Brain pericyte (primary cell): Measurements from ENCODE around the gene MARCHF10.

Source experiments
- DNase-seq: peaks from one replicate; pipeline ENCODE4 v3.0.0-alpha.2; 2012; ENCODE audit warnings: low read depth, low spot score

Gene MARCHF10

GRCh38 chr17:62822080-62822904, 14.2 kb upstream of the MARCHF10 start:
- DNase-seq: no peak

DNA sequence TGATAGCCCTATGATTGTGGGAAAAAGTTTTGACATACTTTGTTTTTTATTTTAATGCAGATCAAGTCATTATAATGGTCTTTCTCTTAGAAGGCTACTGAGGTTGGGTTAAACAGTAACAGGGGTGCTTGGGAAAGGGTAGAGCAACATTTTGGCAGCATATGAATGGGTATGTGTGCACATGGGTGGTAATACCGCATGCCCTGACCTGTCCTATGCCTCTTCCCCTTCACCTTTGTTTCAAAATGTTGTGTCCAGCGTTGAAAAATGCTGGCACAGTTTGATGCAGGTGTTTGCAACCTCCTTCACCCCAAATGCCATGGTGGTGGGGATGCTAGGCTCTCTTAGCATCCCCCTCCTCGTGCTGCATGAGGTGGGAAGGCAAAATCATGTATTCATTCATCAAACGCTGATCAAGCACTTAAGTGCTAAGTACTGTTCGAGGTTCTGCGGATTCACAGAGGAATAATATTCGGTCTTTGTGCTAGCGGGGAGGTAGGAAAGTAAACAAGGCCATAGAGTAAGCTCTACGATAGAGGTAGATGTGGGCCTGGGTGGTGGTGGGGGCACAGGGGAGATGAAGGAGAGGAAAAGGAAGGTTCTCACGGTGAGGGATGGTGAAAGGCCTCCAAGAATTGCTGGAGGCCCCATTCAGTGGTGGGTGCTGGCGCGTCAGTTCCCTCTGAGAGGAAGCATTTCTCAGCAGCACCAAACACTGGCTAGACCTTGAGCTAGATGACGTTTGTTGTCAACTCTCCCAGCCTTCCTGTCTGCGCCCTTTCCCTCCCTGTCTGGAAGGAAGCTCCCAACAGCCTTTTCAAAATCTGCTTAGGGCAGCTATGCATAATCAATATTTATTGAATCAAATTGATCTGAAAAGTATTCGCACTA, 13.3 kb upstream of the MARCHF10 start:
- DNase-seq: no peak

DNA sequence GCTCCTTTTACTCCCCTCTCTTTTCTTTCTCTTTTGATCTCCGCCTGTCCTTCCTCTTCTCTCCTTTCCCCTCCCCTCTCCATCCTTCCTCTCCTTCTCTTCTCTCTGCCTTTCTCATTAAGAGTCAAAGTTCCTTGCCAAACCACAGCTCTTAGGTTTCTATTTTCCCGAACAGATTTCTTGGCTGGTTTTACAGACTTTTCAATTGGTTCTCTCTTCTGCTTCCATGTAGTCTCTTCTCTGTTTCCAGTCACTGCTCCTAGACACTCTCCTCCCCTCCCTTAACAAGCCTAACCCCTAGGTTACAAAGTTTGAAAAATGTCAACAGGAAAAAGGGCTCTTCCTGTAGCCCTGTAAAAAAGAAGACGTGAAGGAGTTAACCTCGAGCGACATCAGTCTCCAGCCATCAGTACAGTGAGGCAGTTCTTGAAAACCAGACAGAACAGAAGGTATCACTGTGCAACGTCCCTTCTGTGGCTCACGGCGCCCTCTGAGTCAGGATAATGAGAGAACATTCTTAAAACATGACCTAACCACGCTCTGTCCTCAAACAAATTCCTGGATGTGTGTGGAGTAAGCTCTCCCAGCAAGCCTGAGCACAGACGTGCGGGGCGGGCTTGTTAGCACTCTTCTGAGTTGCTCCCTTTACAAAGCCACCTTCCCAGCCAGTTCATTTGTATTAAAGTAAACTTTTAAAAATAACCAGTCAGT, 11.6 kb upstream of the MARCHF10 start:
- peak; percentile 61 for DNase-seq

DNA sequence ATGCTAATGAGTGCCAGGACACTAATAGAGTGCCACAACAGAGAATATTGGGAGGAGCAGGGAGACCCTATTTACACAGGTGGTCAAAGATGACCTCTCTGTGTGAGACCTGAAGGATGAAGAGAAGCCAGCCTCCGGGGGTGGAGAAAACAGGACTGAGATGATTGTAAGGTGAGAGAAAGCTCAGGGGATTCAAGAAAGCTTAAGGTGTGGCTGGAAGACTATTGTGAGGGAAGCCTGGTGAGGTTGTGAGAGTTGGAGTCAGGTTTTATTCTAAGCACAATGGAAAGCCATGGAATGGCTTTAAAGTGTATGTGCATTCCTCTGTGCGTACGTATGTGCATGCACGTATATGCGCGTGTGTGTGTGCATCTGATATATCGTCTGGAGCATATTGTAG, 10.4 kb upstream of the MARCHF10 start:
- no peak for DNase-seq

DNA sequence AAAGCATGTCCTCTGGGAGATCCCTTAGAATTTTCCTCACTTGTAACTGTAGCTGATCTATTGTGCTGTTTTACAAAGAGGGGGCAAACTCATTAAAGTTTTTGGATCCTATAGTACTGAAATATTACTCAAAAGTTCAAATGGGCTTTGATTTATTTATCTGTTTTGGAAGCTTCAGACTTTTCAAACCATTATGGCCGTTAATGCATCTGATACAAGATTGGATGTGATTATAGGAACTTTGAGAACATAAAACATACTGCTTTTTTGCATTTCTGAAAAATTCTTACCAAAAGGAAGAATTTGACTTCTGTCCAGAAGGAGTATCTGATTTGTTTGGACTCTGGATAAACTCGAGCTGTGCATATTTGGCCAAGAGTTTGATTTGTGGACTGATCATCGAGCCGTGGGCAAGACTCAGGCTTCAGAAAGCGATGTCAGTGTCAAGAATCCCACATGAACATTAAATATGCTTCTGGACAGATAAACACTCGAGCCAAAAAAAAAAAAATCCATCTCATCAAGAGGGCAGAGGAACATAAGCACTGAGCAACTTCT, 8.2 kb upstream of the MARCHF10 start:
- no peak for DNase-seq

DNA sequence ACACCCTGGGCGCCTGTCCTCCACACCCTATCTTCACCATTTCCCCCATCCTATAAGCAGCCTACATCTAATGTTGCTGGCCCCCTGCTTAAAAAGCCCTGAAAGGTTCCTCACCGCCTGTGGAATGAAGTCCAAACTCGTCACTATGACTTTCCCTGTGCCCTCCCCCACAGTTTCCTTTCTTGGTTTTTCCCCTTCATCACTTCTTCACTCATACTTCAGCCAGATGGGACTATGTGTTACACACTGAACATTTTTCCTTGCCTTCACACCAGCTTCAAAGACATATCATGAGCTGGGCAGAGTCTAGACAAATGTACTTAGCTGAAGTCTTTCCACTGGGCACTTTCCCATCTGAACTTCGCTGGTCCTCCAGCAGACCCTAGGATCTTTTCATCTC, 1.5 kb upstream of the MARCHF10 start:
- DNase-seq: no peak

DNA sequence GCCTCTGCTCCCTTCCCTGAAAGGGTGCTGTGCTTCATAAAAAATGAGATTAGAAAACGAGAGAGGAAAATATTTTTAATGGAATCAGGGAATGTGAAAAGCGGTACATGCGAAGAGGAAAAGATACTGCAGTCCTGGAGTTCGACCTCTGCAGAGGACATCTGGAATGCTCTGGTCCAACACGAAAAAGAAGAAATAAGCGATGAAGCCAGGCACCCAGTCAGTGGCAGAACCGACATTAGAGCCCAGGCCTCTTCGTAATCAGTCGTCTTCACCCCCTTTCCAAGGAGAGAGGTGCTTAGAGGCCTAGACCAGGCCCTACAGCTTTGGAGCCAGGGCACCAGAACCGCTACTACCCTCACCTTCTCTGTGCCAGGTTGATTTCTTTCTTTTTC, 459 bp upstream of the MARCHF10 start:
- DNase-seq: no peak

DNA sequence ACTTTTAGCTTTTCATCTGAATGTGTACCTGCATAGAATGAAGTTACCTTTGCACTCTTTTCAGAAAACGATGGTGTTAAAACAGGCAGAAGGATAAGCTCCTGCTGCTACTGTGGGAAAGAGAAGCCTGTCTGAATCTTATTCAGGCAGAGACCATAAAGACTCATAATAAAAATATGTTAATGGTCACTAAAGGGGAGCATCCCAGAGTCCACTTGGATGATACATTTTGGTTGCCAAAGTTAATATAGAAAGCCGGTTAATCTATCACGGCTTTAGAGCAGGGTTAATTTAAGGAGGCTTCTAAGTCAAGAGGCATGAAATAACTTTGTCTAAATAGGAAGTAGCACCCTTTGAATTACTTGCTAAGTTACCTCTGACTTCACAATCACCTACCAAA, 2.9 kb downstream of the MARCHF10 start:
- DNase-seq: no peak

DNA sequence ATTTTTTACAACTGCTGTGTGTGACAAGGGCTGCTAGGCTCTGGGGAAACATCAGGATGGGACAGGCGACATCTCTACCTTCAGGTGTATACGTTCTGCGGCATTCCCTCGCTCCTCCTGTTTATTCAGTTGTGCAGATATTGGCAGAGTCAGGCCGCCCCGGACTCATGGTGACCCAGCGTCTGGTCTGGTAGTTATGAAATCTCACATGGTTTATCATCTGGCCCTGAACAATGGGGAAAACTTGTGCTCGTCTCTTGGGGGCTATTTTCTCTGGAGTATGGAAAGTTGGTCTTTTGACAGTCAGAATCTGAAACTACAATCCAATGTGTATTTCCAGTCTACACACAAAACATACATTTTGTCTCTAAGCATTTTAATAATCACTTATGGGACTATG, 3.3 kb downstream of the MARCHF10 start:
- no peak for DNase-seq

DNA sequence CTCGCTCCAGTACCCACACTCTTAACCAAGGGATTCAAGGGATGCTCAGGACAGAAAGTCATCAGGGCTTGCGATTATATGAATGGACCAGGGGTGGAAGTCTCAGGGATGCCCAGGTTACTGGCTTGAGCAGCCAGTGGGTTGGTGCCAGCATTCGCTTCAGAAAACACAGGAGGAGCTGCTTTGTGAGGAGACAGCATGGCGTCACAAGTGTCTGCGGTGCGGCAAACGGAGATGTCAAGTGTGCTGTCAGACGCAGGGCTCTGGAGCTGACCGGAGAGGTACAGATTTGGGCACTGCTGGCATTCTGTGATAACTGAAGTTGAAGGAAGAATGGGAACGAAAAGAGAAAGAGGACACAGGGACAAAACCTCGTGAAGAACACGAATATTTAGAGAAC, 4.1 kb downstream of the MARCHF10 start:
- no peak for DNase-seq

- no peak for DNase-seq
Measured at GRCh38 chr17:62802561-62803205, 5.4 kb downstream of the MARCHF10 start.

- no peak for DNase-seq
Measured at GRCh38 chr17:62801553-62802114, 6.5 kb downstream of the MARCHF10 start.

GRCh38 chr17:62800585-62800984, 7.5 kb downstream of the MARCHF10 start:
- DNase-seq: no peak

DNA sequence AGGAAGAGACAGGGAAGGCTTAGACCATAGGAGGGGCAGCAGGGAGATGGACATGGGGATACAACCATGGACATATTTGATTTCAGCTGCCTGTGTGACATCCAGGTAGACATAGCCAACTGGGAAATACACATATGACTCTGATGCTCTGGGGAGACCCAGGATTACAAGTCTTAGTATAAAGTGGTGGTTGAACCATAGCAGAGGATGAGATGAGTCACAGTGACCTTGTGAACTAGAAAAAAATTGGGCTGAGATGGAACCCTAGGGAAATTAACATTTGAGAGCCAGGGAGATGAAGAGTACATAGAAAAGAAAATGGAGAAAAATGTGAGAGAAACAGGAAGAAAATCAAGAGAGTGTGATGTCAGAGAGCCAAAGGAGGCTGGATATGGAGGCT, 10.2 kb downstream of the MARCHF10 start:
- no peak for DNase-seq

DNA sequence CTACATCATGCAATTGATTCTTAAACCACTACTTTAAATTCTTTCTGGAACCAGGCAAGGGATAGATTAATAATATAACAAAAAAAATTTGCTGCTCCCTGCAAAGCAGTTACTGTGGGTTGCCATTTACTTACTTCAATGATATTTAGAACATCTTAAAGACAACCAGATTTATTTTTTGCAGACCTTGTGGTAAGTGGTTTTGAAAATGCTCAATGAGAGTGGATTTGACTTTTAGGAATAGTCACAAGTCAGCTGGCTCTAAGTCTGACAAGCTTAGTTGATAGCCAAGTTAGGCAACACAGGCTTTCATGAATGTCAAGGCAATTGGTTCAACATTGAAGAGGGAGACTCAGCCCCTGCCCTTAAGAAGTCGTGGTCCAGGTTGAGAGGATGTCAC, 11.8 kb downstream of the MARCHF10 start:
- no peak for DNase-seq

DNA sequence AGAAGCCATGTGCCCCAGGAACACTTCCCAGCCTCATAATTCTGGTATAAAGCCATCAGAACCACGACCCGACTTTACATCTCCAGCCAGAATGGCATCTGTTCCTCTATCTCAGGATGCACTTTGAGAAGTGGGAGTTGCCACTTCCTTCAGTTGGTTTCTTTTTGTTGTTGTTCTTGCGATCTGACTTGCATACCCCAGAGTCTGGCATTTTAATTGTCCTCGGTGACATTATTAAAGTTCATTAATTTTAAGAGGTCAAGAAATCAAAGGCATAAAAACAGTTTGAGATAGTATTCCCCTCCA, 13.5 kb downstream of the MARCHF10 start:
- DNase-seq: no peak

DNA sequence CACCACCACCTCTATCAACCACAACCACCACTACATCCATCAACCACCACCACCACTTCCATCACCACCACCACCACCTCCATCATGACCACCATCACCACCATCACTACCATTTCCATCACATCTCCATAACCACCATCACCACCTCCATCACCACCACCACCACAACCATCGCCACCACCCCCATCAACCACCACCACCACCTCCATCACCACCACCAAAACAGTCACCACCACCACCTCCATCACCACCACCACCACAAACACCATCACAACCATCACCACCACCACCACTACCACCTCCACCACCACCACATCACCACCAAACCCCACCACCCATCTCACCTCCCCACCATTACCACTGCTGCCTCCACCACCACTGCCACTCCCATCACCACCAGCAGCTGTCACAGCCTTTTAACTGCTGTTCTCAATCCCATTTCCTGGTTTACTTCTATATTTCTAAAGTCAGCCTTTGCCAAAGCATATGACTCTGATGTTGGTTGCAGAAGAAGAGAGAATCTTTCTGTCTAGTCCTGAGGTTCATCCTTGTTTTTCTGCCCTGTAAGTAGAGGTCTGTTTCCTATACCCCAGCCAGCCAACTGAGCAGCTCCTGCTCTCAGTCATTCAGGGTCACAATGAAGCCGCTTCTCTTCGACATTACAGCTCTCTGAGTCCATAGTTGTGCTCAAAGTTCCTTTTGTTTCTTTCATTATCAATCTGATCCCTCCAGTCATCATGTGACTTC, 14.0 kb downstream of the MARCHF10 start:
- DNase-seq: no peak

- DNase-seq: no peak
Measured at GRCh38 chr17:62792447-62792800, 15.7 kb downstream of the MARCHF10 start.

DNA sequence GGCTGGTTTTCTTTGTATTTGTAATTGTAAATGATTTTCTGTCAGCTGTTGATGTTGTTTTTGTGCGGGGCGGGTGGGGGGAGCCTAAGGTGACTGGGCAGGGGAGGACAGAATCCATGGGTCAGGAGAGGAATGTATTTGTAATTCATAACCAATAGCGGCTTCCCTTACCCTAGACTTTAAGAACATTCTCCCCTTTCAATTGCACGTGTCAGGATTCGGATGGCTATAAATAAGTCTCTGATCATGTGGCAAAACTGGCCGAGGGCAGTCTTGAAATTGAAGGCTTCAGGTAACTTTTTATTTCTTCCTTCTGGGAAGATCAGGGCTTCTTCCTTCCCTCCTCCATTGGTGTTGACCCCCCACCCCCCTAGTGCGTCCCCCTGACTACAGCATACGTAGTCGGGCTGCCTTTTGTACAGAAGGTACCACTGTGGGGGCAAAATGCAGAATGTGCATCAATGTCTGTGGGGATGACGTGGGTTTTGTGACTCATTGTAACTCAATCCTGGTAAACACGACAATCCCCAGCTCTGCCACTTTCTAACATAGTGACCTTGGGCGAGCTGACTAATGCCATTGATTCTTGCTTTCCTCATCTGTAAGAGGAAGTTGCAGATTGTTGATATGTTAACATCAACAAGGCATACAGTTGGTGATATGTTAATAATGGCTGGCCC, 16.2 kb downstream of the MARCHF10 start:
- DNase-seq: peak; percentile 86

GRCh38 chr17:62791235-62791734, 16.8 kb downstream of the MARCHF10 start:
- DNase-seq: peak; percentile 24
